ENCODE data around the gene MATN3.

Gene MATN3

GRCh38 chr2:20050104-20050645 lies 37.7 kb upstream of the MATN3 start:
- no peak for ATAC-seq
- TF ChIP-seq OSR1 (CRISPR knock-in tag; IDR thresholded peaks at IDR 0.05) (no peak), TOX (CRISPR knock-in tag; IDR thresholded peaks at IDR 0.05; ENCODE audit: borderline replicate concordance) (no peak), PATZ1 (CRISPR knock-in tag; IDR thresholded peaks at IDR 0.05; ENCODE audit: borderline replicate concordance) (no peak), ZNF565 (CRISPR knock-in tag; conservative IDR thresholded peaks at IDR 0.05; ENCODE audit: low read depth) (no peak), PPARA (CRISPR knock-in tag; IDR thresholded peaks at IDR 0.05; ENCODE audit: borderline replicate concordance) (no peak), TSHZ2 (CRISPR knock-in tag; IDR thresholded peaks at IDR 0.05) (no peak), ARNTL (CRISPR knock-in tag; IDR thresholded peaks at IDR 0.05; ENCODE audit: borderline replicate concordance, low read depth) (no peak), ZC3H10 (CRISPR knock-in tag; IDR thresholded peaks at IDR 0.05) (no peak), SNAI2 (CRISPR knock-in tag; IDR thresholded peaks at IDR 0.05) (no peak), CREB5 (CRISPR knock-in tag; IDR thresholded peaks at IDR 0.05; ENCODE audit: low read depth) (no peak), CSDC2 (CRISPR knock-in tag; IDR thresholded peaks at IDR 0.05) (no peak), ESRRG (CRISPR knock-in tag; IDR thresholded peaks at IDR 0.05) (no peak), ZNF8 (CRISPR knock-in tag; IDR thresholded peaks at IDR 0.05) (no peak), TCF4 (CRISPR knock-in tag; IDR thresholded peaks at IDR 0.05; ENCODE audit: borderline replicate concordance) (no peak), ZFP3 (CRISPR knock-in tag; IDR thresholded peaks at IDR 0.05) (no peak), ZFP30 (CRISPR knock-in tag; IDR thresholded peaks at IDR 0.05) (no peak)
- TF ChIP-seq, protein P1, sequence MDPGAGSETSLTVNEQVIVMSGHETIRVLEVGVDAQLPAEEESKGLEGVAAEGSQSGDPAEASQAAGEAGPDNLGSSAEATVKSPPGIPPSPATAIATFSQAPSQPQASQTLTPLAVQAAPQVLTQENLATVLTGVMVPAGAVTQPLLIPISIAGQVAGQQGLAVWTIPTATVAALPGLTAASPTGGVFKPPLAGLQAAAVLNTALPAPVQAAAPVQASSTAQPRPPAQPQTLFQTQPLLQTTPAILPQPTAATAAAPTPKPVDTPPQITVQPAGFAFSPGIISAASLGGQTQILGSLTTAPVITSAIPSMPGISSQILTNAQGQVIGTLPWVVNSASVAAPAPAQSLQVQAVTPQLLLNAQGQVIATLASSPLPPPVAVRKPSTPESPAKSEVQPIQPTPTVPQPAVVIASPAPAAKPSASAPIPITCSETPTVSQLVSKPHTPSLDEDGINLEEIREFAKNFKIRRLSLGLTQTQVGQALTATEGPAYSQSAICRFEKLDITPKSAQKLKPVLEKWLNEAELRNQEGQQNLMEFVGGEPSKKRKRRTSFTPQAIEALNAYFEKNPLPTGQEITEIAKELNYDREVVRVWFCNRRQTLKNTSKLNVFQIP (CRISPR knock-in tag; IDR thresholded peaks at IDR 0.05; ENCODE audit: borderline replicate concordance, low read depth): no peak
- TF ChIP-seq, protein P2, sequence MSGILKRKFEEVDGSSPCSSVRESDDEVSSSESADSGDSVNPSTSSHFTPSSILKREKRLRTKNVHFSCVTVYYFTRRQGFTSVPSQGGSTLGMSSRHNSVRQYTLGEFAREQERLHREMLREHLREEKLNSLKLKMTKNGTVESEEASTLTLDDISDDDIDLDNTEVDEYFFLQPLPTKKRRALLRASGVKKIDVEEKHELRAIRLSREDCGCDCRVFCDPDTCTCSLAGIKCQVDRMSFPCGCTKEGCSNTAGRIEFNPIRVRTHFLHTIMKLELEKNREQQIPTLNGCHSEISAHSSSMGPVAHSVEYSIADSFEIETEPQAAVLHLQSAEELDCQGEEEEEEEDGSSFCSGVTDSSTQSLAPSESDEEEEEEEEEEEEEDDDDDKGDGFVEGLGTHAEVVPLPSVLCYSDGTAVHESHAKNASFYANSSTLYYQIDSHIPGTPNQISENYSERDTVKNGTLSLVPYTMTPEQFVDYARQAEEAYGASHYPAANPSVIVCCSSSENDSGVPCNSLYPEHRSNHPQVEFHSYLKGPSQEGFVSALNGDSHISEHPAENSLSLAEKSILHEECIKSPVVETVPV (CRISPR knock-in tag; IDR thresholded peaks at IDR 0.05): no peak

DNA sequence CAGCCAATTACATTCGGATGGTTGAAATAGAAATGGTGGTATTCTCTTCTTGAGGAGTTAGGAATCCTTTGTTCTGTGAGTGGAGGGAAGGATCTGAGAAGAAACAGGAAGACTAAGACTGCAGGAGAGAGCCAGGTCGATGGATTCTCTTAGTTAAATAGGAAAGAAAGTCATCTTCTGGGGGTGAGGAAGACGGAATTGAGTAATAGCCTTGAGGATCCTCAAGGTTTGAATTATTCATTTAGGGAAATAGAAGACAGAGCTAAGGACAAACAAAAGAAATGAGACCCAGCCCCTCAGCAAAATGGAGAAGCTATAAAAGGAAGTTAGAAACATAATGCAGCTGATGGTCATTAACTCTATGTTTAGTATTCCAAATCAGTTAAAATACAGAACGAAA lies 37.2 kb upstream of the MATN3 start:
- no peak for ATAC-seq
- TF ChIP-seq TCF4 (CRISPR knock-in tag; IDR thresholded peaks at IDR 0.05; ENCODE audit: borderline replicate concordance): no peak
- TF ChIP-seq ZC3H10 (CRISPR knock-in tag; IDR thresholded peaks at IDR 0.05): no peak
- no peak for TF ChIP-seq ZFP3 (CRISPR knock-in tag; IDR thresholded peaks at IDR 0.05)
- no peak for TF ChIP-seq TOX (CRISPR knock-in tag; IDR thresholded peaks at IDR 0.05; ENCODE audit: borderline replicate concordance)
- no peak for TF ChIP-seq TSHZ2 (CRISPR knock-in tag; IDR thresholded peaks at IDR 0.05)
- TF ChIP-seq, protein P1 (CRISPR knock-in tag; IDR thresholded peaks at IDR 0.05; ENCODE audit: borderline replicate concordance, low read depth): no peak
- TF ChIP-seq ZNF565 (CRISPR knock-in tag; conservative IDR thresholded peaks at IDR 0.05; ENCODE audit: low read depth): no peak
- no peak for TF ChIP-seq RARB (CRISPR knock-in tag; IDR thresholded peaks at IDR 0.05)
- TF ChIP-seq ZNF70 (CRISPR knock-in tag; IDR thresholded peaks at IDR 0.05): no peak
- TF ChIP-seq PATZ1 (CRISPR knock-in tag; IDR thresholded peaks at IDR 0.05; ENCODE audit: borderline replicate concordance): no peak
- TF ChIP-seq GLIS3 (CRISPR knock-in tag; IDR thresholded peaks at IDR 0.05): no peak
- TF ChIP-seq SNAI2 (CRISPR knock-in tag; IDR thresholded peaks at IDR 0.05): no peak
- no peak for TF ChIP-seq PPARA (CRISPR knock-in tag; IDR thresholded peaks at IDR 0.05; ENCODE audit: borderline replicate concordance)
- TF ChIP-seq ZNF8 (CRISPR knock-in tag; IDR thresholded peaks at IDR 0.05): no peak
- TF ChIP-seq ISL1 (CRISPR knock-in tag; IDR thresholded peaks at IDR 0.05): no peak
- no peak for TF ChIP-seq ZFP30 (CRISPR knock-in tag; IDR thresholded peaks at IDR 0.05)
- TF ChIP-seq BACH2 (CRISPR knock-in tag; IDR thresholded peaks at IDR 0.05; ENCODE audit: borderline replicate concordance): no peak
- TF ChIP-seq OSR1 (CRISPR knock-in tag; IDR thresholded peaks at IDR 0.05): no peak

Measured in SK-N-SH treated with all-trans-retinoic acid at 6 μM for 48 hours (cell line).